GM12878 (cell line): Measurements from ENCODE around the gene LANCL1. TPM values are rescaled to one million over a fixed set of nuclear protein-coding genes. Genes with fewer than 3 reads are reported as not detected.
A peak's percentile ranks its signal among the peaks of the same experiment; 100 is the strongest.

Experiments
- ATAC-seq: fragments of 200-7000 bp; cut with Tn5 transposase; 3 replicates; pipeline ENCODE4 v1.9.1; 2020; ENCODE audit warnings: mild to moderate bottlenecking, moderate library complexity
- BruUV-seq: library from RNA; stranded (reverse); fragments of 400-500 nt; replicated peaks from 2 replicates; lab custom pipeline; 2021; lab: Mats Ljungman, UMichigan
- CTCF ChIA-PET: fragments of 300-600 bp; sonication (Branson Sonifier 250); formaldehyde crosslinking; extraction: SDS; loops from one replicate; lab custom pipeline; 2021; ENCODE audit warnings: inconsistent platforms; lab: Yijun Ruan, JAX
- POLR2A ChIA-PET: fragments of 350-600 bp; formaldehyde crosslinking; extraction: SDS; loops from one replicate; lab custom pipeline; 2021; ENCODE audit warnings: inconsistent platforms; lab: Charles Lee
- RAD21 ChIA-PET: fragments of 300-600 bp; sonication (Branson Sonifier 250); formaldehyde crosslinking; loops from one replicate; lab custom pipeline; 2023; ENCODE audit warnings: antibody characterized with exemption; ENCODE audit not compliant: unreplicated experiment; lab: Charles Lee
- SMC1A ChIA-PET: fragments of 300-600 bp; sonication (Branson Sonifier 250); formaldehyde crosslinking; loops from one replicate; lab custom pipeline; 2023; ENCODE audit not compliant: unreplicated experiment, uncharacterized antibody; lab: Charles Lee
- DNase-seq: peaks from one replicate; pipeline ENCODE4 v3.0.0-alpha.2; 2011; ENCODE audit warnings: low read depth, low spot score
- FAIRE-seq: peaks from 3 replicates; lab custom pipeline; 2011; peaks lifted over from hg19 to GRCh38; lab: Jason Lieb, UNC
- H2AFZ ChIP-seq: 2 replicates; pipeline ENCODE4 v1.6.0; 2011; ENCODE audit warnings: low read depth, low read length, control low read depth; ENCODE audit not compliant: control insufficient read depth
- H3K27ac ChIP-seq: 2 replicates; pipeline ENCODE4 v1.5.1; 2011; ENCODE audit warnings: control low read depth; ENCODE audit not compliant: control insufficient read depth, insufficient read depth
- H3K27me3 ChIP-seq, 2 experiments: replicated peaks in 1 of 2; 2 replicates each; pipeline versions ENCODE4 v1.6.0 to v1.6.1; 2011; ENCODE audit warnings: low read length in 1 of 2; ENCODE audit not compliant: control insufficient read depth in 2 of 2, insufficient read depth in 2 of 2
- H3K36me3 ChIP-seq, 2 experiments: 2 replicates each; pipeline ENCODE4 v1.5.1; 2011; ENCODE audit warnings: low read length in 1 of 2; ENCODE audit not compliant: control insufficient read depth in 2 of 2, insufficient read depth in 2 of 2
- H3K4me1 ChIP-seq: 2 replicates; pipeline ENCODE4 v1.6.1; 2011; ENCODE audit warnings: mild to moderate bottlenecking, low read length, moderate library complexity, mixed read lengths; ENCODE audit not compliant: control insufficient read depth, insufficient read depth
- H3K4me2 ChIP-seq: 2 replicates; pipeline ENCODE4 v1.6.0; 2011; ENCODE audit warnings: control low read depth; ENCODE audit not compliant: control insufficient read depth, insufficient read depth
- H3K4me3 ChIP-seq: fragments of 200-600 bp; sonication (generic); 2 replicates; pipeline ENCODE4 v1.5.1; 2016
- H3K79me2 ChIP-seq: 2 replicates; pipeline ENCODE4 v1.6.0; 2011; ENCODE audit warnings: low read length; ENCODE audit not compliant: control insufficient read depth, insufficient read depth
- H3K9ac ChIP-seq: 2 replicates; pipeline ENCODE4 v1.8.0; 2011; ENCODE audit warnings: low read length, control low read depth, mixed read lengths; ENCODE audit not compliant: control insufficient read depth, insufficient read depth
- H3K9me3 ChIP-seq: replicated peaks from 3 replicates; pipeline ENCODE4 v1.5.1; 2011; ENCODE audit warnings: mild to moderate bottlenecking, low read length; ENCODE audit not compliant: control insufficient read depth, insufficient read depth
- H4K20me1 ChIP-seq: 2 replicates; pipeline ENCODE4 v1.6.0; 2011; ENCODE audit not compliant: control insufficient read depth, insufficient read depth
- BACH1 ChIP-seq: fragments of 450-650 bp; IDR thresholded peaks from 2 replicates; pipeline ENCODE4 v1.6.1; 2017; ENCODE audit warnings: mild to moderate bottlenecking, borderline replicate concordance
- CBFB ChIP-seq: IDR thresholded peaks from 2 replicates; pipeline ENCODE4 v1.6.1; 2016; ENCODE audit warnings: antibody characterized with exemption, low read depth
- CEBPB ChIP-seq, 2 experiments: fragments of 150-350 bp in 1 of 2; IDR thresholded peaks; 2 replicates each; pipeline ENCODE4 v1.6.1; 2012 to 2014; ENCODE audit warnings: low read depth in 2 of 2, low read length in 2 of 2, borderline replicate concordance in 1 of 2, inconsistent platforms in 1 of 2
- CHD2 ChIP-seq: IDR thresholded peaks from 2 replicates; pipeline ENCODE4 v1.6.1; 2011; ENCODE audit warnings: low read depth, low read length, improper control_type of control experiment, borderline replicate concordance
- CREB1 ChIP-seq: IDR thresholded peaks from 2 replicates; pipeline ENCODE4 v1.6.1; 2012; ENCODE audit warnings: low read depth, mild to moderate bottlenecking, inconsistent platforms
- ESRRA ChIP-seq: IDR thresholded peaks from 2 replicates; pipeline ENCODE4 v1.6.1; 2012; ENCODE audit warnings: mild to moderate bottlenecking, low read length, improper control_type of control experiment
- HDAC6 ChIP-seq: fragments of 200-600 bp; sonication (generic); IDR thresholded peaks from one replicate; pipeline ENCODE4 v1.8.0; 2017; ENCODE audit warnings: antibody characterized with exemption; ENCODE audit not compliant: unreplicated experiment
- HSF1 ChIP-seq: fragments of 150-350 bp; IDR thresholded peaks from 2 replicates; pipeline ENCODE4 v1.6.1; 2014; ENCODE audit warnings: mild to moderate bottlenecking, low read depth, low read length
- IKZF1 ChIP-seq: fragments of 450-650 bp; conservative IDR thresholded peaks from 2 replicates; pipeline ENCODE4 v1.6.1; 2017; ENCODE audit warnings: antibody characterized with exemption, mild to moderate bottlenecking
- IRF3 ChIP-seq: fragments of 450-650 bp; IDR thresholded peaks from 2 replicates; pipeline ENCODE4 v1.6.1; 2014; ENCODE audit warnings: mild to moderate bottlenecking
- NFXL1 ChIP-seq: fragments of 450-650 bp; IDR thresholded peaks from 2 replicates; pipeline ENCODE4 v1.6.1; 2017; ENCODE audit warnings: antibody characterized with exemption, mild to moderate bottlenecking, borderline replicate concordance
- RBBP5 ChIP-seq: fragments of 200-600 bp; sonication (generic); conservative IDR thresholded peaks from 2 replicates; pipeline ENCODE4 v1.6.1; 2016
- SMAD5 ChIP-seq: IDR thresholded peaks from 2 replicates; pipeline ENCODE4 v1.6.1; 2016; ENCODE audit warnings: antibody characterized with exemption, low read depth
- SMC3 ChIP-seq: IDR thresholded peaks from 2 replicates; pipeline ENCODE4 v1.6.1; 2011; ENCODE audit warnings: low read length, improper control_type of control experiment, borderline replicate concordance
- ZZZ3 ChIP-seq: IDR thresholded peaks from 2 replicates; pipeline ENCODE4 v1.6.1; 2011; ENCODE audit warnings: low read depth; ENCODE audit not compliant: control insufficient read depth, insufficient read length
- WGBS: methylation state at CpG from one replicate; pipeline ENCODE4 v1.1.6; 2016; ENCODE audit warnings: low lambda C conversion rate; ENCODE audit not compliant: insufficient replicate concordance, insufficient coverage; ENCODE audit errors: missing lambda C conversion rate; 5-methylcytosine and 5-hydroxymethylcytosine counted together
- in situ Hi-C: fragments of 300-500 bp; cut with MboI; formaldehyde crosslinking; loops from 9 replicates; pipeline ENCODE4 v1.14.3; 2018; ENCODE audit warnings: mixed read lengths
- intact Hi-C: fragments of 100-400 bp; cut with micrococcal nuclease; formaldehyde crosslinking; loops from one replicate; pipeline ENCODE4 v1.14.2; 2022; ENCODE audit not compliant: unreplicated experiment
- polyA plus RNA-seq, 11 experiments: library from polyadenylated mRNA; depleted of rRNA in 4 of 11; unstranded in 6 of 11; stranded (reverse) in 5 of 11; fragments of >200 nt; fragmentation: Nextera tagmentation in 4 of 11; fragmentation: Illumina TruSeq in 1 of 11; extraction: Ambion mirVana in 4 of 11; extraction: Trizol in 1 of 11; gene quantifications; 1 replicate in 1 of 11; 2 replicates in 10 of 11; pipeline versions ENCODE4 v1.2.1 to v1.2.3, GENCODE V29; 2011 to 2016; ENCODE audit warnings: inconsistent platforms in 2 of 11, missing spikeins in 2 of 11, low read depth in 1 of 11
- total RNA-seq, 4 experiments: library from RNA; depleted of rRNA in 3 of 4; stranded (reverse); fragments of >200 nt in 3 of 4; fragmentation: Illumina TruSeq in 1 of 4; extraction: Trizol in 1 of 4; gene quantifications; 2 replicates each; pipeline versions ENCODE4 v1.2.1 to v1.2.3, GENCODE V29; 2013 to 2021
- TF ChIP-seq, protein P1 (sequence below): fragments of 450-650 bp; formaldehyde crosslinking; IDR thresholded peaks from 2 replicates; pipeline ENCODE4 v1.4.0; 2020; ENCODE audit warnings: mild to moderate bottlenecking, moderate library complexity

The LANCL1 gene
- total and polyA plus RNA-seq, 10 of the 15 experiments (the other 5 are each of a cell fraction or from before 2014, with no cell fraction given) = 13.6 to 79.1 (median 26.9) TPM

DNA sequence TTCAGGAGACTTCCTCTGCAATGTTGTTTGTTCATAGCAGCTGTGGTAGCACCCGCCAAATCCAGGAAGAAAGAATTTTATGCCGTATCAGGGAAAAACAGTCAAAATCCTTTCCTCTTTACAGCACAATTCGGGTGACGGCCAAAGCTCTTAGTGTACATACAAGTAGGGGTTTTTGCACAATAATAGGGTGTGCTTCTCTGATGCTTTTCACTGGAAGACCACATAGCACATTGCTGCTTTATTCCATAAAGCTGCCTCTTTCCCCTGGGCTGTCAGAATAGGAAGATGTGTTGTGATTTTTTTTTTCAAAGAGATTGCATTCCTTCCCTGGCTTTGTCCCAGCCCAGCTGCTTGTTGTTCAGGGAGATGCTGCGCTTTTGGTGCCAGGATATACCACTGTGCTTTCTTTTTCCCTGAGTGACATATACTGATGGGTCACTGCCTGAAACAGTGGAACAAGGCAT, 27.2 kb upstream of the LANCL1 start (continued):
- TF ChIP-seq IRF3 = no peak

- in situ Hi-C loops (no loop called here), intact Hi-C loops (loop anchor here (2.0 kb wide), 1 partner anchor 58 kb away; no protein-coding TSS in a partner anchor)
- H3K36me3 ChIP-seq = no peaks in the 10 kb centered on the region
- H2AFZ ChIP-seq = no peak overlapping the region
- 19% methylated on average over 7 of the region's 7 CpGs for WGBS
- no peaks in the 10 kb centered on the region for H3K27me3 ChIP-seq
- BruUV-seq = no TSS peak
- DNase-seq = no peak
- H3K27ac ChIP-seq = no peak overlapping the region
- H4K20me1 ChIP-seq = no peaks in the 10 kb centered on the region; the same call in 1 of the 2 replicates
- no peak overlapping the region for H3K9ac ChIP-seq
- no peak overlapping the region for H3K4me3 ChIP-seq
- RAD21 ChIA-PET = interaction anchor here (0.6 to 1.8 kb wide), 8 partner anchors 15 to 710 kb away, joined by 3 to 8 read pairs (median 3); no protein-coding TSS in a partner anchor
- peak; percentile 84 for FAIRE-seq
- SMC1A ChIA-PET = interaction anchor here (0.6 to 2.7 kb wide), 20 partner anchors 9 to 532 kb away, joined by 3 to 13 read pairs (median 4); no protein-coding TSS in a partner anchor
- H3K4me2 ChIP-seq = no peak overlapping the region
- no peaks in the 10 kb centered on the region for H3K79me2 ChIP-seq
- ATAC-seq = peak; percentile 89
- CTCF ChIA-PET = interaction anchor here (0.6 to 3.7 kb wide), 45 partner anchors 8 to 1521 kb away, joined by 3 to 37 read pairs (median 6); no protein-coding TSS in a partner anchor
- POLR2A ChIA-PET = interaction anchor here (1.5 kb wide), 1 partner anchor 27 kb away, joined by 3 read pairs; the partner anchor contains the start of gene LANCL1
- no peaks in the 10 kb centered on the region; the same call in 2 of the 3 replicates for H3K9me3 ChIP-seq
- no peaks in the 10 kb centered on the region for H3K4me1 ChIP-seq
- TF ChIP-seq IKZF1 (no peak), RBBP5 (no peak), HDAC6 (no peak), CREB1 (0 out of 2 replicates have a peak, but pooled peaks have one; percentile 13), CEBPB (IDR thresholded peaks at IDR 0.05; ENCODE audit: borderline replicate concordance in 1 of 2, low read depth in 2 of 2, low read length in 2 of 2) (no peak), CHD2 (no peak), ZZZ3 (no peak), SMC3 (peak; percentile 51; the same call in 1 of the 2 replicates), HSF1 (no peak), BACH1 (no peak), NFXL1 (no peak), SMAD5 (no peak), CBFB (no peak), ESRRA (no peak)
- TF ChIP-seq, protein P1, sequence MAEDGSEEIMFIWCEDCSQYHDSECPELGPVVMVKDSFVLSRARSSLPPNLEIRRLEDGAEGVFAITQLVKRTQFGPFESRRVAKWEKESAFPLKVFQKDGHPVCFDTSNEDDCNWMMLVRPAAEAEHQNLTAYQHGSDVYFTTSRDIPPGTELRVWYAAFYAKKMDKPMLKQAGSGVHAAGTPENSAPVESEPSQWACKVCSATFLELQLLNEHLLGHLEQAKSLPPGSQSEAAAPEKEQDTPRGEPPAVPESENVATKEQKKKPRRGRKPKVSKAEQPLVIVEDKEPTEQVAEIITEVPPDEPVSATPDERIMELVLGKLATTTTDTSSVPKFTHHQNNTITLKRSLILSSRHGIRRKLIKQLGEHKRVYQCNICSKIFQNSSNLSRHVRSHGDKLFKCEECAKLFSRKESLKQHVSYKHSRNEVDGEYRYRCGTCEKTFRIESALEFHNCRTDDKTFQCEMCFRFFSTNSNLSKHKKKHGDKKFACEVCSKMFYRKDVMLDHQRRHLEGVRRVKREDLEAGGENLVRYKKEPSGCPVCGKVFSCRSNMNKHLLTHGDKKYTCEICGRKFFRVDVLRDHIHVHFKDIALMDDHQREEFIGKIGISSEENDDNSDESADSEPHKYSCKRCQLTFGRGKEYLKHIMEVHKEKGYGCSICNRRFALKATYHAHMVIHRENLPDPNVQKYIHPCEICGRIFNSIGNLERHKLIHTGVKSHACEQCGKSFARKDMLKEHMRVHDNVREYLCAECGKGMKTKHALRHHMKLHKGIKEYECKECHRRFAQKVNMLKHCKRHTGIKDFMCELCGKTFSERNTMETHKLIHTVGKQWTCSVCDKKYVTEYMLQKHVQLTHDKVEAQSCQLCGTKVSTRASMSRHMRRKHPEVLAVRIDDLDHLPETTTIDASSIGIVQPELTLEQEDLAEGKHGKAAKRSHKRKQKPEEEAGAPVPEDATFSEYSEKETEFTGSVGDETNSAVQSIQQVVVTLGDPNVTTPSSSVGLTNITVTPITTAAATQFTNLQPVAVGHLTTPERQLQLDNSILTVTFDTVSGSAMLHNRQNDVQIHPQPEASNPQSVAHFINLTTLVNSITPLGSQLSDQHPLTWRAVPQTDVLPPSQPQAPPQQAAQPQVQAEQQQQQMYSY = no peak
Measured at GRCh38 chr2:210503001-210503623, 26.6 kb upstream of the LANCL1 start.
